ENCODE measurements around the gene JCHAIN.
"Not testable (repeated sequence)": the region's sequence is repeated elsewhere in the genome, so short reads cannot be mapped to it uniquely, and the experiment has no call there.

DNA sequence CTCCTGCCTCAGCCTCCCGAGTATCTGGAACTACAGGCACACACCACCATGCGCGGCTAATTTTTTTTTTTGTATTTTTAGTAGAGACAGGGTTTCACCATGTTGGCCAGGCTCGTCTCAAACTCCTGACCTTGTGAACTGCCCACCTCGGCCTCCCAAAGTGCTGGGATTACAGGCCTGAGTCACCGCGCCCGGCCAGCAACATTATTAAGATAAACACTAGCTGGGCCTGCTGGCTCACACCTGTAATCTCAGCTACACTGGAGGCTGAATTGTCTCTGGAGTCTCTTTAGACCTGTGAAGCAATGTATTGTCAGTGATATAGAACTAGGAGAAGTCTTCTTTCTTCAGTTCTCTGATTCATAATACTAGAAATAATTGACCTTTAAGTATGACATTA lies 32.1 kb upstream of the JCHAIN start:
- not testable (repeated sequence) for TF ChIP-seq YY1 (IDR thresholded peaks at IDR 0.05; ENCODE audit: insufficient read depth, insufficient read length); ZNF274 (IDR thresholded peaks at IDR 0.05; ENCODE audit: low read depth, low read length); SUZ12 (IDR thresholded peaks at IDR 0.05; ENCODE audit: extremely low read depth, insufficient read depth, insufficient read length)
